B cell (primary cell): ENCODE results near the gene OR3A1. TPM values are rescaled to one million over a fixed set of nuclear protein-coding genes. Genes with fewer than 3 reads are reported as not detected.
"Not testable (repeated sequence)": the region's sequence is repeated elsewhere in the genome, so short reads cannot be mapped to it uniquely, and the experiment has no call there.

Experiments
- ATAC-seq: fragments of 200-7000 bp; cut with Tn5 transposase; one replicate; pipeline ENCODE4 v1.10.0; 2021; ENCODE audit warnings: low read depth, mild to moderate bottlenecking, moderate number of reproducible peaks, moderate library complexity
- CTCF ChIA-PET: fragments of 350-600 bp; sonication (Branson Sonifier 250); formaldehyde crosslinking; loops from one replicate; lab custom pipeline; 2021; ENCODE audit warnings: antibody characterized with exemption, inconsistent platforms; lab: Charles Lee
- POLR2A ChIA-PET: fragments of 350-600 bp; sonication (Branson Sonifier 250); formaldehyde crosslinking; loops from one replicate; lab custom pipeline; 2021; ENCODE audit warnings: antibody characterized with exemption; lab: Charles Lee
- DNase-seq: peaks from one replicate; pipeline ENCODE4 v3.0.0; 2013
- H2AFZ ChIP-seq: 2 replicates; pipeline ENCODE4 v1.6.1; 2012; ENCODE audit warnings: mild to moderate bottlenecking, low read depth, low read length; ENCODE audit not compliant: insufficient read depth, poor library complexity, severe bottlenecking
- H3K27ac ChIP-seq, 2 donors: 1 replicate in 1 of 2; 2 replicates in 1 of 2; pipeline ENCODE4 v1.5.1; 2012 to 2013; ENCODE audit warnings: low read length in 2 of 2, mild to moderate bottlenecking in 2 of 2, moderate library complexity in 1 of 2
- H3K27me3 ChIP-seq, 4 experiments: fragments of 200-600 bp in 1 of 4; sonication (generic) in 1 of 4; replicated peaks in 1 of 4; 1 replicate in 2 of 4; 2 replicates in 2 of 4; pipeline versions ENCODE4 v1.6.1 to v1.7.0; 2013 to 2016; ENCODE audit warnings: low read length in 3 of 4, mild to moderate bottlenecking in 2 of 4, mixed read lengths in 1 of 4, moderate library complexity in 1 of 4; ENCODE audit not compliant: insufficient read depth in 4 of 4, control insufficient read depth in 3 of 4; ENCODE audit errors: control extremely low read depth in 1 of 4
- H3K36me3 ChIP-seq, 2 experiments: replicated peaks in 1 of 2; 1 replicate in 1 of 2; 2 replicates in 1 of 2; pipeline versions ENCODE4 v1.6.1 to v1.7.1; 2013; ENCODE audit warnings: low read length in 1 of 2; ENCODE audit not compliant: insufficient read depth in 2 of 2, control insufficient read depth in 1 of 2; ENCODE audit errors: control extremely low read depth in 1 of 2, extremely low read depth in 1 of 2
- H3K4me1 ChIP-seq, 2 donors: fragments of 200-600 bp in 1 of 2; sonication (generic) in 1 of 2; 1 replicate in 1 of 2; 2 replicates in 1 of 2; pipeline versions ENCODE4 v1.5.1 to v1.6.1; 2013 to 2017; ENCODE audit warnings: low read length in 2 of 2; ENCODE audit not compliant: control insufficient read depth in 2 of 2, insufficient read depth in 2 of 2
- H3K4me2 ChIP-seq: replicated peaks from 2 replicates; pipeline ENCODE3; 2012; ENCODE audit warnings: mild to moderate bottlenecking, low read depth, low read length; ENCODE audit not compliant: poor library complexity, severe bottlenecking
- H3K4me3 ChIP-seq, 5 experiments: fragments of 200-600 bp in 1 of 5; sonication (generic) in 1 of 5; 1 replicate in 3 of 5; 2 replicates in 2 of 5; pipeline versions ENCODE4 v1.5.1 to v1.7.0; 2011 to 2016; ENCODE audit warnings: low read length in 4 of 5, mild to moderate bottlenecking in 4 of 5, low read depth in 2 of 5, control low read depth in 1 of 5, moderate library complexity in 1 of 5; ENCODE audit not compliant: insufficient read depth in 1 of 5; ENCODE audit errors: control extremely low read depth in 1 of 5, extremely low read depth in 1 of 5
- H3K79me2 ChIP-seq: fragments of 200-600 bp; sonication (generic); one replicate; pipeline ENCODE4 v1.6.0; 2016; ENCODE audit warnings: low read length; ENCODE audit not compliant: control insufficient read depth, insufficient read depth
- H3K9ac ChIP-seq: fragments of 200-600 bp; sonication (generic); 2 replicates; pipeline ENCODE4 v1.6.1; 2017; ENCODE audit warnings: mild to moderate bottlenecking, low read length, moderate library complexity
- H3K9me3 ChIP-seq, 3 donors: one replicate each; pipeline versions ENCODE4 v1.6.1 to v1.7.1; 2013; ENCODE audit warnings: low read length in 2 of 3; ENCODE audit not compliant: control insufficient read depth in 2 of 3, insufficient read depth in 1 of 3; ENCODE audit errors: control extremely low read depth in 1 of 3
- H4K20me1 ChIP-seq: 2 replicates; pipeline ENCODE4 v1.6.0; 2012; ENCODE audit warnings: mild to moderate bottlenecking, low read length; ENCODE audit not compliant: insufficient read depth, control insufficient read depth, poor library complexity, severe bottlenecking
- H3K27ac Mint-ChIP-seq: one replicate; pipeline ENCODE4 v1.8.0; 2021; ENCODE audit warnings: mixed read lengths
- H3K27me3 Mint-ChIP-seq: one replicate; pipeline ENCODE4 v1.8.0; 2021; ENCODE audit warnings: mixed read lengths
- H3K4me1 Mint-ChIP-seq: one replicate; pipeline ENCODE4 v1.8.0; 2021; ENCODE audit warnings: mixed read lengths
- H3K4me3 Mint-ChIP-seq: one replicate; pipeline ENCODE4 v1.8.0; 2021; ENCODE audit warnings: mixed read lengths
- H3K9me3 Mint-ChIP-seq: one replicate; pipeline ENCODE4 v1.8.0; 2022; ENCODE audit warnings: mixed read lengths; ENCODE audit not compliant: insufficient read depth
- CTCF ChIP-seq: fragments of 200-600 bp; IDR thresholded peaks from one replicate; pipeline ENCODE4 v1.8.0; 2022; ENCODE audit warnings: antibody characterized with exemption, mild to moderate bottlenecking
- EZH2 ChIP-seq: IDR thresholded peaks from 2 replicates; pipeline ENCODE4 v1.6.1; 2012; ENCODE audit warnings: borderline replicate concordance, low read depth, mild to moderate bottlenecking, moderate library complexity, low read length; ENCODE audit not compliant: insufficient read depth, poor library complexity, severe bottlenecking
- WGBS: methylation state at CpG from one replicate; pipeline ENCODE4 v1.1.5; 2013; ENCODE audit warnings: missing lambda C conversion rate; ENCODE audit not compliant: insufficient coverage; 5-methylcytosine and 5-hydroxymethylcytosine counted together
- intact Hi-C: fragments of 100-400 bp; cut with micrococcal nuclease; formaldehyde crosslinking; loops from one replicate; pipeline ENCODE4 v1.10.0; 2022
- polyA plus RNA-seq: library from polyadenylated mRNA; depleted of rRNA; stranded (reverse); fragments of >200 nt; gene quantifications from 2 replicates; pipeline ENCODE4 v1.2.3, GENCODE V29; 2012
- total RNA-seq, 2 donors: library from RNA; stranded (reverse); fragments of 120-200 nt in 1 of 2; gene quantifications; 1 replicate in 1 of 2; 2 replicates in 1 of 2; pipeline versions ENCODE4 v1.2.3 to v1.2.4, GENCODE V29; 2013 to 2022

OR3A1 gene
- total and polyA plus RNA-seq, 2 donors (not counting 1 experiment from before 2014, with no cell fraction given) = 0.42 to 0.73 TPM

DNA sequence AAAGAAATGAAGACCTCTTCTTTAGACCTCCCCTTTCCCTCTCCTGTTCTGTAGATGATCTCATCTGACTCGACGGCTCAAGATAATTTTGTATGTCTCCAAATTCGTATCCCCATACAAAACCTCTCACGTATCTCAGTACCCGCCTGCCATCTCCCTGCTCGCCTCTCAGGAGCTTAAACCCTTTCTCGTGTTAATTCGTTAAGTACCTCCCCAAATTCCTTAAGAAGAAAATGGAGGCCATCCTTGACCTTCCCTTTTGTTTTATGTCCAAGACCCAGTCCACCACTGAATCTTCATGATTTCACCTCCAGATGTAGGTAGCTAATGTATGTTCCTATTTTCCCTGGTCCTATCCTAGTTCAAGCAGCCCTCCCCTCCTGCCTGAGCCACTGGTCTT, 41.6 kb downstream of the OR3A1 start:
- Histone ChIP-seq H3K9ac (no peak overlapping the region), H2AFZ (no peak overlapping the region), H3K27ac (no peak overlapping the region), H4K20me1 (no peaks in the 10 kb centered on the region), H3K4me2 (no peak overlapping the region), H3K9me3 (no peaks in the 10 kb centered on the region), H3K79me2 (no peaks in the 10 kb centered on the region), H3K4me3 (no peak overlapping the region), H3K4me1 (no peaks in the 10 kb centered on the region), H3K27me3 (no peaks in the 10 kb centered on the region), H3K36me3 (no peaks in the 10 kb centered on the region)
- intact Hi-C loops = no loop called here
- ATAC-seq (no peak), DNase-seq (no peak)
- TF ChIP-seq CTCF (no peak), EZH2 (no peak)
- Mint-ChIP-seq H3K27ac (no peak overlapping the region), H3K9me3 (peaks cover 4% of the 10 kb centered on the region), H3K27me3 (peaks cover 11% of the 10 kb centered on the region), H3K4me3 (no peak overlapping the region), H3K4me1 (no peaks in the 10 kb centered on the region)
- ChIA-PET POLR2A (interaction anchor here (0.6 kb wide), 1 partner anchor 299 kb away, joined by 5 read pairs; no protein-coding TSS in a partner anchor), CTCF (no interaction called here)
- WGBS = 98% methylated on average over 6 of the region's 8 CpGs

DNA sequence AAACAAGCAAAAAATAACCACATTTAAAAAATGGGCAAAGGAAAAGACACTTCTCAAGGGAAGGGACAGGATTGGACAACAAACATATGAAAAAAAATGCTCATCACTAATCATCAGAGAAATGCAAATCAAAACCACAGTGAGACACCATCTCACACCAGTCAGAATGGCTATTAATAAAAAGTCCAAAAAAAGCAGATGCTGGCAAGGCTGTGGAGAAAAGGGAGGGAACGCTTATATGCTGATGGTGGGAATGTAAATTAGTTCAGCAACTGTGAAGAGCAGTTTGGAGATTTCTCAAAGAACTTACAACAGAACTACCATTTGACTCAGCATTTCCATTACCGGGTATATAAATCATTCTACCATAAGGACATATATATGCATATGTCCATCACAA, 49.1 kb downstream of the OR3A1 start:
- H3K4me3 ChIP-seq, CTCF ChIA-PET, H3K9ac ChIP-seq, intact Hi-C loops, H3K9me3 Mint-ChIP-seq, H3K4me3 Mint-ChIP-seq, H4K20me1 ChIP-seq, H3K4me1 Mint-ChIP-seq, H3K36me3 ChIP-seq, H3K9me3 ChIP-seq, POLR2A ChIA-PET, H3K27ac ChIP-seq, H3K27me3 Mint-ChIP-seq, H2AFZ ChIP-seq, H3K79me2 ChIP-seq, ATAC-seq, H3K27ac Mint-ChIP-seq, H3K4me1 ChIP-seq, H3K27me3 ChIP-seq, DNase-seq, H3K4me2 ChIP-seq: not testable (repeated sequence)
- no CpG with 5 or more reads among the region's 2 CpGs for WGBS

DNA sequence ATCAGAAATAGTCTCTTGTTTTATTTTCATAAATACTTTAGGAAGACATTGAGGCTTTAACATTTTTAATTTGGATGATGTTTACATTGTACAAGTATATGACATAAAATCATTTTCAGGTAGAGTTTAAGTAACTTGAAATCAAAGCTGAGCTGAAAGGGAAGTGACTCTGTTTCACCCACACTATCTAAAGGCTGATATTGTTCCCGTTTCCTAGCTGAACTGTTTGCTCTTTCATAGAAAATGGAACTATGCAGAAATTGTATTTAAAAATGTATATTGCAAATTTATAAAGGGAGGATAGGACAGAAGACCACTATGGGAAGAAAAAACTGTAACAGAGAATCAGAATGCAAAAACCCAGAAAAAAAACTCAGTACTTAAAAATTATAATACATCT, 53.3 kb downstream of the OR3A1 start:
- H3K27me3 ChIP-seq, H4K20me1 ChIP-seq, ATAC-seq, H3K4me1 ChIP-seq, H3K4me1 Mint-ChIP-seq, H3K27me3 Mint-ChIP-seq, H3K79me2 ChIP-seq, DNase-seq, POLR2A ChIA-PET, H2AFZ ChIP-seq, H3K36me3 ChIP-seq, H3K4me3 ChIP-seq, H3K27ac ChIP-seq, H3K4me2 ChIP-seq, H3K27ac Mint-ChIP-seq, H3K9me3 Mint-ChIP-seq, H3K4me3 Mint-ChIP-seq, CTCF ChIA-PET, H3K9me3 ChIP-seq, H3K9ac ChIP-seq, intact Hi-C loops: not testable (repeated sequence)
- WGBS = no CpG with 5 or more reads among the region's 1 CpG
